BJ (cell line): ENCODE results near the gene TMEM60. TPM values are rescaled to one million over a fixed set of nuclear protein-coding genes. Genes with fewer than 3 reads are reported as not detected.

Source experiments
- CTCF ChIA-PET: fragments of 350-600 bp; formaldehyde crosslinking; extraction: SDS; loops from one replicate; lab custom pipeline; 2021; ENCODE audit warnings: antibody characterized with exemption, inconsistent platforms; lab: Yijun Ruan, JAX
- POLR2A ChIA-PET: fragments of 300-600 bp; sonication (Branson Sonifier 250); formaldehyde crosslinking; extraction: SDS; loops from one replicate; lab custom pipeline; 2021; ENCODE audit warnings: antibody characterized with exemption; lab: Charles Lee
- DNase-seq: peaks from one replicate; pipeline ENCODE4 v3.0.0-alpha.2; 2011; ENCODE audit warnings: low read depth
- H3K27me3 ChIP-seq: 2 replicates; pipeline ENCODE4 v1.6.0; 2011; ENCODE audit warnings: low read length; ENCODE audit not compliant: control insufficient read depth, insufficient read depth
- H3K36me3 ChIP-seq: 2 replicates; pipeline ENCODE4 v1.5.1; 2011; ENCODE audit warnings: low read length; ENCODE audit not compliant: control insufficient read depth, insufficient read depth
- H3K4me3 ChIP-seq: 2 replicates; pipeline ENCODE4 v1.5.1; 2011; ENCODE audit warnings: low read depth, mild to moderate bottlenecking, control low read depth, low read length
- polyA plus RNA-seq: library from polyadenylated mRNA; depleted of rRNA; stranded (reverse); fragments of >200 nt; gene quantifications from 2 replicates; pipeline ENCODE4 v1.2.3, GENCODE V29; 2011
- TF ChIP-seq, protein P1 (sequence below): IDR thresholded peaks from 2 replicates; pipeline ENCODE4 v1.5.1; 2011; ENCODE audit warnings: low read depth, mild to moderate bottlenecking, control low read depth, inconsistent platforms, low read length, moderate library complexity; ENCODE audit not compliant: insufficient read depth

Gene TMEM60
- polyA plus RNA-seq, 1 experiment: 17.9 TPM

DNA sequence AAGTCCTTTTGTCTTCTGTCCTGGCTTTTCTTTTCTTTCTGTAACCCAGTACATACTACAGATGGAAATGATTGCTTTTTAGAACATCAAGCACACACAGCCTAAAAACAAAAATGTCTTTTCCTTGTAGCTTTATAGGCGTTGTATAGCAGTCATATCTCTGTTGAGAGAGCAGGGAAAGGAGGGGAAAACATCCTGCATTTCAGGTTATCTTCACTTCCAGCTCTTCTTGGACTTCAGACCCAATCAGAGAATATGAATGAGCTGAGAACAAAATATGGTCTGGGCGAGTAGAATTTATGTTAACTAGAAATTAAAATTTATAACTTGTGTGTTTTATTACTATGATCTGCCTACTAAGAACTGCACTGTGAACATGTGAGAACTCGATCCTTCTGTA, 14.7 kb downstream of the TMEM60 start:
- H3K36me3 ChIP-seq: peaks cover 1% of the 10 kb centered on the region; the same call in 1 of the 2 replicates
- CTCF ChIA-PET: interaction anchor here (0.9 to 1.1 kb wide), 2 partner anchors 10 to 132 kb away, joined by 4 read pairs; no protein-coding TSS in a partner anchor
- POLR2A ChIA-PET: no interaction called here
- no peak for DNase-seq
- no peak overlapping the region for H3K4me3 ChIP-seq
- no peaks in the 10 kb centered on the region for H3K27me3 ChIP-seq
- TF ChIP-seq, protein P1, sequence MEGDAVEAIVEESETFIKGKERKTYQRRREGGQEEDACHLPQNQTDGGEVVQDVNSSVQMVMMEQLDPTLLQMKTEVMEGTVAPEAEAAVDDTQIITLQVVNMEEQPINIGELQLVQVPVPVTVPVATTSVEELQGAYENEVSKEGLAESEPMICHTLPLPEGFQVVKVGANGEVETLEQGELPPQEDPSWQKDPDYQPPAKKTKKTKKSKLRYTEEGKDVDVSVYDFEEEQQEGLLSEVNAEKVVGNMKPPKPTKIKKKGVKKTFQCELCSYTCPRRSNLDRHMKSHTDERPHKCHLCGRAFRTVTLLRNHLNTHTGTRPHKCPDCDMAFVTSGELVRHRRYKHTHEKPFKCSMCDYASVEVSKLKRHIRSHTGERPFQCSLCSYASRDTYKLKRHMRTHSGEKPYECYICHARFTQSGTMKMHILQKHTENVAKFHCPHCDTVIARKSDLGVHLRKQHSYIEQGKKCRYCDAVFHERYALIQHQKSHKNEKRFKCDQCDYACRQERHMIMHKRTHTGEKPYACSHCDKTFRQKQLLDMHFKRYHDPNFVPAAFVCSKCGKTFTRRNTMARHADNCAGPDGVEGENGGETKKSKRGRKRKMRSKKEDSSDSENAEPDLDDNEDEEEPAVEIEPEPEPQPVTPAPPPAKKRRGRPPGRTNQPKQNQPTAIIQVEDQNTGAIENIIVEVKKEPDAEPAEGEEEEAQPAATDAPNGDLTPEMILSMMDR: no peak

DNA sequence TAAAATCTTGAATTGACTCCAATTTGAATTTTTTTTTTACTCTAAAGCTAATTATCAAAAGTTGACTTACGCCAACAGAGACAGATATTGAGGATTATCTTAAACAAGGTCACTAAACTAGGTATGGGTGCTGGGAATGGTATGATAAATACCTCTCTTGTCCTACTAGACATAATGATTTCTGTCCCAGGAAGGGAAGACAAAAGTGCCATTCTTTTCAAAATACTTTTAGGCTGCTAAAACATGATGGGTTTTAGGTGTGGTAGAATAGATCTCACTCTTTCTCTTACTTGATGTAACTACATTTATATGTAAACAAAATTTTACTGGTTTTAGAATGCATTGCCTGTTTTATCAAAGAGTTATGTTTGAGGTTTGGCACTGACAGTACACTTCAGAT, 15.1 kb downstream of the TMEM60 start:
- ChIA-PET POLR2A (interaction anchor here (0.5 kb wide), 1 partner anchor 151 kb away, joined by 3 read pairs; no protein-coding TSS in a partner anchor), CTCF (interaction anchor here (0.9 to 1.1 kb wide), 2 partner anchors 9 to 131 kb away, joined by 4 read pairs; no protein-coding TSS in a partner anchor)
- no peak for DNase-seq
- Histone ChIP-seq H3K36me3 (peaks cover 2% of the 10 kb centered on the region; the same call in 1 of the 2 replicates), H3K27me3 (no peaks in the 10 kb centered on the region), H3K4me3 (no peak overlapping the region)
- TF ChIP-seq, protein P1: no peak

DNA sequence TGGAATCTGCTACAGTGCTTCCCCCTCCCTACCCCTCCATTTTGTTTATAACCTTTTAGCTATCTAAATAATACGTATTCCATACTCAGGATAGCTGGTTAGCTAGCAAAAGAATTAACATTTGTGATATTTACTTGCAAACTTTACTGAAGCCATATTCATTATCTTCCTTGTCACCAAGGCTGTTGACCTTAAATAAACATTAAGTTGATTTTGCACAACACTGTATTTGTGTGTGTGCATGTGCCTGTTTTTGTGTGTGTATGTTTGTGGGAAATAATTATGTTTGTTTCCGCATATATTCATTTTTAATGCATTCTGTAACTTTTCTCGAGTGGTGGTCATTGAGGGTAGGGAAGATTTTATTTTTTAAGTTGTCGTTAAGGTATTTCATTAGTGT, 15.9 kb downstream of the TMEM60 start:
- Histone ChIP-seq H3K36me3 (peaks cover 2% of the 10 kb centered on the region; the same call in 1 of the 2 replicates), H3K4me3 (no peak overlapping the region), H3K27me3 (no peaks in the 10 kb centered on the region)
- ChIA-PET POLR2A (interaction anchor here (0.5 kb wide), 1 partner anchor 151 kb away, joined by 3 read pairs; no protein-coding TSS in a partner anchor), CTCF (interaction anchor here (0.6 to 1.1 kb wide), 2 partner anchors 8 to 12 kb away, joined by 3 to 4 read pairs; no protein-coding TSS in a partner anchor)
- no peak for DNase-seq
- TF ChIP-seq, protein P1: no peak

DNA sequence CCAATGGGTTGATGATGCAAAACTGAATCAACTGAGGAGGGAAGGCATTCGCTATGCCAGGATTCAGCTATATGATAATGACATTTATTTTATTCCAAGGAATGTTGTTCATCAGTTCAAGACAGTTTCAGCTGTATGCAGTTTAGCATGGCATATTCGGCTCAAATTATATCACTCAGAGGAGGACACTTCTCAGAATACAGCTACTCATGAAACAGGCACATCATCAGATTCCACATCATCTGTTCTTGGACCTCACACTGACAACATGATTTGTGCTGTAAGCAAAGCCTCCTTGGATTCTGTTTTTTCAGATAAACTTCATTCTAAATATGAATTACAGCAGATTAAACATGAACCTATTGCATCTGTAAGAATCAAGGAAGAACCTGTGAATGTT, 19.7 kb downstream of the TMEM60 start:
- H3K27me3 ChIP-seq: no peaks in the 10 kb centered on the region
- peaks cover 2% of the 10 kb centered on the region; the same call in 1 of the 2 replicates for H3K36me3 ChIP-seq
- no peak for DNase-seq
- CTCF ChIA-PET: interaction anchor here (1.4 to 2.0 kb wide), 2 partner anchors 16 to 127 kb away, joined by 3 to 4 read pairs; no protein-coding TSS in a partner anchor
- TF ChIP-seq, protein P1: no peak
- no peak overlapping the region for H3K4me3 ChIP-seq
- POLR2A ChIA-PET: no interaction called here

DNA sequence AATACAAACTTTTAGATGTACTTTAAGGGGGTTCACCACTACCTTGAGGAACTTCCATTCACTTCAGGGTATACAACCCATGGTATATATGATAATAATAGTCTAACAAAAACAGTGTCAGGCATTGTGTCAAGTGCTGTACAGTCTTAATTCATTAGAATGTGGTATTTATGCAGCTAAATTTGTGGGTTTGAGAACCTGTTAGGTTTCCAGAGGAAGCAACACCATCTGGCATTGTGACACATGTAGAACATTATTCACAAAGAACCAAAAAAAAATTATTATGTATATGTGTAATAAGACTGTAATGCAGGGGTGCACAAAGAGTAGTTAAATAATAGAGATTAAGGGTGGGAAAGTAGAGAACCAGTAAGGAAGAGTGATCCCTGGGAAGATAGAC, 26.3 kb downstream of the TMEM60 start:
- Histone ChIP-seq H3K4me3 (no peak overlapping the region), H3K36me3 (0 out of 2 replicates have a peak, but pooled peaks cover 2% of the 10 kb centered on the region), H3K27me3 (no peaks in the 10 kb centered on the region)
- DNase-seq: no peak
- CTCF ChIA-PET: interaction anchor here (1.6 kb wide), 1 partner anchor 120 kb away, joined by 6 read pairs; no protein-coding TSS in a partner anchor
- TF ChIP-seq, protein P1: no peak
- POLR2A ChIA-PET: no interaction called here
